CD14-positive monocyte (primary cell): ENCODE data around the gene PARVG. TPM values are rescaled to one million over a fixed set of nuclear protein-coding genes. Genes with fewer than 3 reads are reported as not detected.

ENCODE experiments used
- DNase-seq, 3 donors: peaks; one replicate each; pipeline ENCODE4 v3.0.0-alpha.2; 2011 to 2022
- H2AFZ ChIP-seq: 2 replicates; pipeline ENCODE4 v1.6.0; 2012; ENCODE audit warnings: mild to moderate bottlenecking, low read depth, low read length, inconsistent platforms; ENCODE audit not compliant: insufficient read depth, poor library complexity, severe bottlenecking
- H3K27ac ChIP-seq, 2 donors: 1 replicate in 1 of 2; 2 replicates in 1 of 2; pipeline ENCODE4 v1.5.1; 2012 to 2013; ENCODE audit warnings: low read length in 2 of 2, control low read depth in 1 of 2, inconsistent platforms in 1 of 2, low read depth in 1 of 2, mild to moderate bottlenecking in 1 of 2
- H3K27me3 ChIP-seq, 2 donors: one replicate each; pipeline versions ENCODE4 v1.6.0 to v1.6.1; 2011 to 2013; ENCODE audit warnings: low read length in 2 of 2; ENCODE audit not compliant: control insufficient read depth in 2 of 2, insufficient read depth in 2 of 2
- H3K36me3 ChIP-seq, 2 donors: replicated peaks in 1 of 2; 1 replicate in 1 of 2; 2 replicates in 1 of 2; pipeline versions ENCODE4 v1.5.1 to v1.6.1; 2012 to 2013; ENCODE audit warnings: low read length in 2 of 2, control low read depth in 1 of 2, inconsistent platforms in 1 of 2, mild to moderate bottlenecking in 1 of 2; ENCODE audit not compliant: insufficient read depth in 2 of 2, control insufficient read depth in 1 of 2
- H3K4me1 ChIP-seq, 2 donors: 1 replicate in 1 of 2; 2 replicates in 1 of 2; pipeline versions ENCODE4 v1.5.1 to v1.6.1; 2012 to 2013; ENCODE audit warnings: low read length in 2 of 2, control low read depth in 1 of 2, inconsistent platforms in 1 of 2, mild to moderate bottlenecking in 1 of 2, moderate library complexity in 1 of 2; ENCODE audit not compliant: insufficient read depth in 2 of 2, control insufficient read depth in 1 of 2
- H3K4me2 ChIP-seq: replicated peaks from 2 replicates; pipeline ENCODE3; 2012; ENCODE audit warnings: low read length, moderate library complexity, mild to moderate bottlenecking; ENCODE audit not compliant: poor library complexity, severe bottlenecking; ENCODE audit errors: extremely low read depth
- H3K4me3 ChIP-seq, 3 experiments: fragments of 200-600 bp in 1 of 3; sonication (generic) in 1 of 3; replicated peaks in 1 of 3; 1 replicate in 2 of 3; 2 replicates in 1 of 3; pipeline ENCODE4 v1.5.1; 2011 to 2013; ENCODE audit warnings: low read length in 3 of 3, mild to moderate bottlenecking in 3 of 3, control low read depth in 2 of 3, low read depth in 2 of 3, inconsistent platforms in 1 of 3, moderate library complexity in 1 of 3
- H3K79me2 ChIP-seq: 2 replicates; pipeline ENCODE4 v1.6.0; 2012; ENCODE audit warnings: mild to moderate bottlenecking, control low read depth, inconsistent platforms, low read length, moderate library complexity; ENCODE audit not compliant: insufficient read depth
- H3K9ac ChIP-seq: 2 replicates; pipeline ENCODE4 v1.6.0; 2017; ENCODE audit warnings: low read length, mild to moderate bottlenecking; ENCODE audit not compliant: insufficient read depth, poor library complexity, severe bottlenecking
- H3K9me3 ChIP-seq, 2 donors: replicated peaks in 1 of 2; 1 replicate in 1 of 2; 2 replicates in 1 of 2; pipeline versions ENCODE4 v1.5.1 to v1.6.1; 2012 to 2013; ENCODE audit warnings: low read length in 2 of 2, control low read depth in 1 of 2; ENCODE audit not compliant: control insufficient read depth in 1 of 2, insufficient read depth in 1 of 2
- H4K20me1 ChIP-seq: 2 replicates; pipeline ENCODE4 v1.6.0; 2012; ENCODE audit warnings: mild to moderate bottlenecking, low read length, control low read depth, moderate library complexity; ENCODE audit not compliant: insufficient read depth
- H3K27ac Mint-ChIP-seq, 7 donors: one replicate each; pipeline ENCODE4 v1.8.0; 2020; ENCODE audit warnings: mild to moderate bottlenecking in 7 of 7, mixed read lengths in 7 of 7, moderate library complexity in 6 of 7, inconsistent platforms in 2 of 7
- H3K27me3 Mint-ChIP-seq, 3 donors: one replicate each; pipeline ENCODE4 v1.8.0; 2021 to 2022; ENCODE audit warnings: low read depth in 3 of 3, mild to moderate bottlenecking in 3 of 3, mixed read lengths in 3 of 3, moderate library complexity in 3 of 3, inconsistent platforms in 1 of 3
- H3K36me3 Mint-ChIP-seq, 2 donors: one replicate each; pipeline ENCODE4 v1.8.0; 2020; ENCODE audit warnings: mixed read lengths in 2 of 2, inconsistent platforms in 1 of 2, mild to moderate bottlenecking in 1 of 2
- H3K4me1 Mint-ChIP-seq: one replicate; pipeline ENCODE4 v1.8.0; 2020; ENCODE audit warnings: mild to moderate bottlenecking, mixed read lengths
- H3K4me3 Mint-ChIP-seq, 2 donors: one replicate each; pipeline ENCODE4 v1.8.0; 2020; ENCODE audit warnings: mild to moderate bottlenecking in 2 of 2, mixed read lengths in 2 of 2, moderate library complexity in 1 of 2
- H3K9me3 Mint-ChIP-seq, 7 donors: one replicate each; pipeline ENCODE4 v1.8.0; 2020 to 2022; ENCODE audit warnings: mixed read lengths in 7 of 7, mild to moderate bottlenecking in 6 of 7, moderate library complexity in 6 of 7, inconsistent platforms in 2 of 7
- CTCF ChIP-seq: fragments of 200-600 bp; IDR thresholded peaks from one replicate; pipeline ENCODE4 v1.8.0; 2022; ENCODE audit warnings: antibody characterized with exemption, mild to moderate bottlenecking
- WGBS: methylation state at CpG from one replicate; pipeline ENCODE4 v1.1.5; 2013; ENCODE audit warnings: missing lambda C conversion rate; ENCODE audit not compliant: insufficient coverage; 5-methylcytosine and 5-hydroxymethylcytosine counted together
- intact Hi-C, 2 donors: fragments of 100-400 bp; cut with micrococcal nuclease; formaldehyde crosslinking; loops; one replicate each; pipeline versions ENCODE4 v1.15.0 to v1.15.1; 2023
- polyA plus RNA-seq, 3 donors: library from polyadenylated mRNA; depleted of rRNA in 1 of 3; unstranded in 2 of 3; stranded (reverse) in 1 of 3; fragments of 300-500 nt in 2 of 3; fragments of >200 nt in 1 of 3; fragmentation: Illumina TruSeq in 2 of 3; gene quantifications; 1 replicate in 2 of 3; 2 replicates in 1 of 3; pipeline ENCODE4 v1.2.3, GENCODE V29; 2012 to 2021

The PARVG gene
- polyA plus RNA-seq, 3 donors = 169 to 577 (median 190) TPM

GRCh38 chr22:44179196-44179988, 1.3 kb upstream of the PARVG start:
- H3K27ac Mint-ChIP-seq = peak overlapping the region in 4 of 7 donors; percentile 18 to 100 (median 58)
- peaks cover 0 to 1% (median 0%) of the 10 kb centered on the region in 3 donors for H3K27me3 Mint-ChIP-seq
- WGBS = 93% methylated on average over 2 of the region's 10 CpGs
- H3K9me3 Mint-ChIP-seq = no peaks in the 10 kb centered on the region
- H3K4me2 ChIP-seq = no peak overlapping the region
- H3K27ac ChIP-seq = peak overlapping the region; percentile 39 to 97
- no peaks in the 10 kb centered on the region for H3K27me3 ChIP-seq
- H2AFZ ChIP-seq = peak overlapping the region; percentile 32
- H3K4me3 Mint-ChIP-seq = no peak overlapping the region
- peaks cover 39 to 53% of the 10 kb centered on the region in 2 donors for H3K4me1 ChIP-seq
- H4K20me1 ChIP-seq = peaks cover 12% of the 10 kb centered on the region
- H3K79me2 ChIP-seq = peaks cover 60% of the 10 kb centered on the region
- H3K4me1 Mint-ChIP-seq = peaks cover 33% of the 10 kb centered on the region
- no peak for DNase-seq
- peaks cover 9 to 11% of the 10 kb centered on the region in 2 donors for H3K36me3 ChIP-seq
- peaks cover 11 to 14% of the 10 kb centered on the region in 2 donors for H3K36me3 Mint-ChIP-seq
- intact Hi-C loops = loop anchor here in 1 of 2 donors (10.0 kb wide), 1 partner anchor 185 kb away; no protein-coding TSS in a partner anchor
- TF ChIP-seq CTCF = no peak
- no peak overlapping the region for H3K4me3 ChIP-seq
- H3K9ac ChIP-seq = no peak overlapping the region
- no peaks in the 10 kb centered on the region for H3K9me3 ChIP-seq

- peaks cover 61% of the 10 kb centered on the region for H3K79me2 ChIP-seq
- peak; percentile 2 to 65 (median 12) for DNase-seq
- Mint-ChIP-seq H3K4me3 (peak overlapping the region; percentile 90 to 95), H3K4me1 (peaks cover 35% of the 10 kb centered on the region), H3K36me3 (peaks cover 18 to 22% of the 10 kb centered on the region in 2 donors), H3K9me3 (no peaks in the 10 kb centered on the region), H3K27ac (peak overlapping the region; percentile 96 to 100 (median 98)), H3K27me3 (no peaks in the 10 kb centered on the region)
- H4K20me1 ChIP-seq = peaks cover 19% of the 10 kb centered on the region
- peak overlapping the region; percentile 32 for H2AFZ ChIP-seq
- H3K9ac ChIP-seq = peak overlapping the region; percentile 95
- peak overlapping the region in 1 of 3 experiments; percentile 90 for H3K4me3 ChIP-seq
- peak overlapping the region; percentile 97 for H3K4me2 ChIP-seq
- H3K9me3 ChIP-seq = no peaks in the 10 kb centered on the region
- H3K36me3 ChIP-seq = peaks cover 13 to 19% of the 10 kb centered on the region in 2 donors
- no peak for TF ChIP-seq CTCF
- WGBS = 48% methylated on average over 3 of the region's 6 CpGs
- peaks cover 32 to 46% of the 10 kb centered on the region in 2 donors for H3K4me1 ChIP-seq
- H3K27me3 ChIP-seq = no peaks in the 10 kb centered on the region
- H3K27ac ChIP-seq = peak overlapping the region; percentile 39 to 97
- intact Hi-C loops = loop anchor here (5.0 to 10.0 kb wide), 4 partner anchors 113 to 445 kb away; partner anchors contain the start of gene RTL6 (in 1 of the 2)
These were observed 578 bp upstream of the PARVG start for GRCh38 chr22:44179989-44180705.
